GM21529 (cell line): ENCODE results near the gene TANC1.

Experiments used
- ATAC-seq: cut with Tn5 transposase; IDR thresholded peaks from one replicate; pipeline ENCODE4 v1.9.1; 2021; ENCODE audit not compliant: unreplicated experiment

The TANC1 gene

DNA sequence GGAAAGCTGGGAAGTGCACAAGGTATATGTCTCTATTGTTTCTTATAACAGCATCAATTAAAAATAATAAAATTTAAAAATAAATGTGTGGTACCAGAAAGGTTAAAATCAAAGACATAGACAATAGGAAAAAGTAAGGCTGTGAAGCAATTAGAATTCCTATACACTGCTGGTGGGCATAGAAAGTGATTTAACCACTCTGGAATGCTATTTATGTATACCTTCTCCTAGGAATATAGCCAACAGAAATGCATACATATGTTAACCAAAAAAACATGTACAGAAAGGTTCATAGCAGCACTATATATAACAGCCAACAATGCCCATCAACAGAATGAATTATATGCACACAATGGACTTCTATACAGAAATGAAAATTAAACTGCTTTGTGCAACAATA lies 275.1 kb downstream of the TANC1 start:
- ATAC-seq = no peak

DNA sequence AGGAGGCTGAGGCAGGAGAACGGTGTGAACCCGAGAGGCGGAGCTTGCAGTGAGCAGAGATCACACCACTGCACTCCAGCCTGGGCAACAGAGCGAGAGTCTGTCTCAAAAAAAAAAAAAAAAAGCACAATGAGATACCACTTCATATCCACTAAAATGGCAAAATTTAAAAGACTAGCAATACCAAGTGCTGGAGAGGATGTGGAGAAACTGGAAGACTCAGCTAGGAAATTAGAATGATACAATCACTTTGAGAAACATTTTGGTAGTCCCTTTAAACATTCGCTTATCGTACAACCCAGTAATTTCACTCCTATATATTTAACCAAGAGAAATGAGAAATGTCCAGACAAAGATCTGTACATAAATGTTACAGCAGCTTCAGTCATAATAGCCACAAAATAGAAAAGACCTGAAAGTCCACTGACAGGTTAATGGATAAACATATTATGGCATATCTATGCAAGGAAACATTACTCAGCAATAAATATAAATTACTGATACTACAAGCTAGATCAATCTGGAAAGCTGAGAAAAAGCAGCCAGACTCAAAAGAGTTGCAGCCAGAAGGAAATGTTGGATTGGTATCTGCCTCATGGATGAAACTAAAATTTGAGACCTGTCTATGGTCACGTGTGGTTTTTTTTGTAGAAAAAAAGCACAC lies 278.0 kb downstream of the TANC1 start:
- no peak for ATAC-seq

DNA sequence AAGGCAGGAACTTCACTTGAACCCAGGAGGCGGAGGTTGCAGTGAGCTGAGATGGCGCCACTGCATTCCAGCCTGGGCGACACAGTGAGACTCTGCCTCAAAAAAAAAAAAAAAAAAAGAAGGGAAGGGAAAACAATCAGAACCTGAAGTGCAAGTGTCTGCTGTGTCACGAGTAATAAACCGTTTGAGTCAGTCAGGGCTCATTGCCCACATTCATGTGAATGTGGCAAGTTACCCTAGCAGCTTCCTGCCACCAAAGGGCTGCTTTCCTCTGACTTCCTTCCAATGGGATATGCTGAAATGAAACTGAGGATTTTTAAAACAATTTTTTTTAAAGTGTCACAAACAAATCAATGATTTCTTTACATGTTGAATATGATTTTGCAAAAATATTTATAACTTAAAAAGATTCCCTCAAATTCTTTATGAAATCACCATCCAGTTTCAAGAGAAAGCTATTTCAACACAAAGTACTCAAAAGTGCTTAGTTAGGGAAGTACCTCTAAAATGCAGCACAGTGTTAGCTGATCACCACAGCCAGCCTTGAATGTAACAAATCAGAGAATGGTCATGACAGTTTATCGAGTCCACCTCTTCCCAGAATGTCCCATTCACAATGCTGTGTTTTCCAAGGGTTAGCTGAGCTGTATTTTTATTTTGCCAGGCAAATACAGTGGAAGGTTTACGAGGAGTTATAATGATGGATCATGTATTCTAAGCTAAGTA lies 281.7 kb downstream of the TANC1 start:
- no peak for ATAC-seq

DNA sequence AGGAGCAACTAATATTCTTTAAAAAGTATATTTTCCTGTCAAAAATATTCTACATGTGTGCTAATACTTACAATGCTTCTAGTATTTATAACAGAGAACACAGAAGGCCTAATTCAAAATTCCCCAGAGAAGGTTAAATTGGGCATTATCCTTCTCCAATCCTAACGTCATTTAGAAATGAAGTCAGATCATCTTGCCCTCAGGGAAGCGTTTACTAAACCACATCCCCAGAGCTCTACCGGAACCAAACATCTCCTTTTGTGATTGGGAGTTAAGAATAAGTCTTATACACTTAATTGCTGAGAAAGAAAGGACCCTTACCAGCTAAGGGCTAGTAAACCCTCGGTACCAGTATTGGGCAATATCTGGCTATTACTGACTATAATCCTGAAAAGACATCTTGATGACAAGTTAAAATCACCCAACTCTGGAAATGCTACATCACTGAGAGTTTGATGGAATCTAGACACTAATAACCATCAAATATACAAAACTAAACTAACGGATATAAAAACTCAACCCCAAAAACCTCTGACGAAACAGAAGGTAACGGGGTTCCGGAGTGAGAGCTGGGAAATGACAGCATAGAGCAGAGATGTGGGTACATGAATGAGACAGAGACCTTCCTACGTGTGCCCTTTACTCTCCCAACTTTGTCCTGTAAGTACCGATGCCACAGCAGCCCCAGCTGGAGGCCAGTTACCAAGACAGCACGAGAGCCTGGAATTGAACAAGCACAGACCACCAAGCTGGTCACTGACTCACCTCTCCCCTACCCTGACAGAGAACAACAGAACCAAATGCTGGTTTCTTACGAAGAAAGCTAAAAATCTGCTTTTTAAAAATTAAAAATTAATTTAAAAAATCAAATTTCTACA lies 283.1 kb downstream of the TANC1 start:
- ATAC-seq = no peak

DNA sequence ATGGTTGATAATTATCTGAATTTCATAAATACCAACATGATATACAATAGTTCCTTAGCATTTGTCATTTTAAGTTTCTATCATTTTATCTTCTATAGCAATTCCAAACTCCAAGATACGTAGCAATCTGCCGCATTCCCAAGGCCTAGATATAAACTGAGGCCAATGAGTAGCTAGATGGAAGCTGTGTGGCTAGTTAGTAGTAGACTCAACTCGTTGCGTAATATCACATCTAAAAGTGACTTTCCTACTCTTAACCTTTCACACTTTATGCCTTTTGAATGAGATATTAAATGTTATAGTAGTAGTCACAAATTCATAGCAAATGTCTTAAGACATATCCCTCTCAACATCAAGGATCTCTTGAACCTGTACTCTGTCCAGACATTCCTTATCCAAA lies 284.5 kb downstream of the TANC1 start:
- ATAC-seq = no peak

DNA sequence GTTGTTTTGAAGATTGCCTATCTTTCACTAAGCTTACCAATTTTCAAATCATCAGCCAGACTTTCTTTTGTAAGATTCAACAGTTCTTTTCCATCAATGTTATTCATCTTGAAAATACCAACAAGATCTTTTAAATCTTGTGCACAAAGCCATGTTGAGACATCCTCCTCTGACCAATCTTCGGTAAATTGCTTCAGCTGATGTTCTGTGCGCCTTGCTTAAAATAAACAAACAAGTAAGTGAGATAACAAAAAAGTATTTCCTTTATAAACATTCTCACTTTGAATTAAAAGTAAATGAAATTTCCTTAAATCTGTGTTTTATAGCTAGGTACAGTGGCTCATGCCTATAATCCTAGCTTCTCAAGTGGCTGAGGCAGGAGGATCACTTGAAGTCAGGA lies 287.7 kb downstream of the TANC1 start:
- ATAC-seq = no peak

DNA sequence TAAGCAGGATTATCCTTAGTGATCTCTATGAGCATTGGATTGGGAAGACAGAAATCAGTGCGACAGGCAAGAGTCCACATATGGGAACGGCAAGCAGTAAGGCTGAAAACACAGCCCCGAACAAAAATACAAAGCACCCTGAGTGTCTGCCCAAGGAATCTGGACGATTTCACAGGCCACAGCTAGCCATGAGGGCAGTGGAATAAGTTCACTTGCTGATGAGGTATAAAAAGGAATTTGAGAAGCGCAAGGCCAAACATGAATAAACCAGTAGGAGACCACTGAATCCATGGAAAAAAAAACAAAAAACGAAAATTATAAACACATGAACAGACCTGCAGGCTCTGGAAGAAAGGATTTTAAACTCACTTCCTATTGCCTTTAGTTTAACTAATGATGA lies 293.8 kb downstream of the TANC1 start:
- ATAC-seq = no peak

DNA sequence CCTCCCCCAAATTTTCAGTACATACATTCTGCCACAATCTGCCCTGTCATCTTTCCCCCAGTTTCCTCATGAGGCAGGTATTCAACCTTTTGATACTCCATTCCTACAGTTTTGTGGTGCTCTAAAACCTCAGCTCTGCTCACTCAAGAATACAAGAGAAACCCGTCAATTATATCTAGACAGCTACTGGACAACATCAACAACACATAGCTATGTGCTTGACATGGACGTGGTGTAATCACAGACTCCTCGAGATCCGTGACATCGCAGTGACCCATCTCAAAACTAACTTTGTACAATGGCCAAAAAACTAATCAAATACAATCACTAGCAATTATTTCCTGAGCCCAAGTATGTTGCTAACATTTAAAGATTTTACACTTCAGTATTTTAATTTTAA lies 294.5 kb downstream of the TANC1 start:
- no peak for ATAC-seq

DNA sequence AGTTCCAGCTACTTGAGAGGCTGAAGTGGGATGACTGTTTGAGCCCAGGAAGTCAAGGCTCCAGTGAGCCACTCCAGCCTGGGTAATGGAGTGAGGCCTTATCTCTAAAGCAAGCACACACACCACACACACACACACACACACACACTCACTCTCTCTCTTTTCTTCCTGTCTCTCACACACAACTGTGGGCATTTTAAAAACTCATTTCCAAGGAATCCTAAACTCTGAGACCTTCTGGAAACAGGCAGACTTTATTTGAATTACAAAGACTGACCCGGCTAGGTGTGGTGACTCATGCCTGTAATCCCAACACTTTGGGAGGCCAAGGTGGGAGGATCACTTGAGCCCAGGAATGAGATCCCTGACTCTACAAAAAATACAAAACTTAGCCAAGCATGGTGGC lies 296.7 kb downstream of the TANC1 start:
- ATAC-seq = no peak

DNA sequence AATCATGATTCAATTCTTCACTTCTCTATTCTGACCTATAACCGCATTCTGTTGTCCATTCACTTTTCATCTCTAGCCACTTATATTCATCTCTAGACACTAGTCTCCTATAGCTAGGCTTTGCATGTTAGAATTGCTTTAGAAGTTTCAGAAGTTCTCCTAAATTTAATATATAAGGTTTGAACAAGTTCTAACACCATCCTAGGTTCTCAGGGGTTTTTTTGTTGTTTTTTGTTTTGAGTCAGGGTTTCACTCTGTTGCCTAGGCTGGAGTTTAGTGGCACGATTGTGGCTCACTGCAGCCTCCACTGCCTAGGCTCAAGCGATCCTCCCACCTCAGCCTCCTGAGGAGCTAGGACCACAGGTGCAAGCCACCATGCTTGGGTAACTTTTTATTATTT lies 298.1 kb downstream of the TANC1 start:
- peak; percentile 52 for ATAC-seq

DNA sequence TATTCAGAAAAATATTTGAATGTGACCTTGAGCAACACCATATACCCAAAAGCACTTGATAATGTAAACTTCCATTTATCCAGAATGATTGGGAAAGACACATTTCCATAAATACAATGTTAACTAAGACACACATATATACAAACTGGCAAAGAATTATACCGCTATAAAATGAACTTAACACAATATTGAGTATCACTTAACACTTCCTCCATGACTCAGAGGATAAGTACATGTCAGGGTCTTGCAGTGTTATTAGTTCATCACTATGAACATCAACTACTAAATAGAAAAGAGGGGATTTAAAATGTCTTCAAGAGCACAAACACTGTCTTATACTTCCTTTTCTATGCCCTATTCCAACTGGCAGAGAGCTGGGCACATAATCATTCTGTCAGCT lies 299.5 kb downstream of the TANC1 start:
- ATAC-seq = no peak

DNA sequence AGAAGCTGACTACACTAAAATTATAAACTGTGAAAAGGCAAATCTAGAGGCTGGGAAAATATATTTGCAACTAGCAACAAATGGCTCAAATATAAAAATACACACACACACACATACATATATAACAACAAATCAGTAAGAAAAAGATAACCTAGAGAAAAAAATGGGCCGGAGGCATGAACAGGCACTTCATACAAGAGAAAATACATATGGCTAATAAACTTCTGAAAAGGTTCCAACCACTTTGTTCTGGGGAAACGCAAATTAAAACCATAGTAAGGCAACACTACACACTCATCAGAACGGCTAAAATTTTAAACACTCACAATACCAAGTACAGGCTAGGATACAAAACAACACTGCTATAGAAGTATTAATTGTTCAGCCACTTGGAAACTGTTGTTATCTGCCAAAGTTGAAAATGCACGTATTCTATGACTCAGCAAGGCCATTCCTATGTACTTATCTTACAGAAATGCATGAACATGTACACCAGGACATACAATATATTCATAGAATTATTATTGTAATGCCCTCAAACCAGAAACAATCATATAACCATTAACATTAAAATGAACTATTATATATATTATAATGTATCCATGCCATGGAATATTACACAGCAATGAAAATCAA lies 302.4 kb downstream of the TANC1 start:
- no peak for ATAC-seq

DNA sequence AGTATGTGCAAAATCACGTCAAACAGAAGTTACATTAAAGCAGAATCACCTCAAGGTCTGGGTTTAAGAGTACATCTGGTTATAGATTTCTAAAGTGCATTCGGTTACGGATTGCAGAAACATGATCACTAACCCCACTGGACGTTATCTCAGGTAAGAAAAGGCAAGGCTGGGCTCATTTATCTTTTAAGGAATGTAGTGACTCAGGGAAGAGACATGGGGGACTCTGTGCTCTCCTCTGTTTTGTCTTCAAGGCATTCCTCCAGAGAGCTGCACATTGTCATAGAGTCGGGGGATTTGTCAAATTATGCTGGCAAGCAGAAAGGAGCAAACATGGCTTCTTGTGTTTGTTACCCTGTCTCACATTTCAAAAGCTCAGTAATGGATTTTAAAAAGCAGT lies 303.7 kb downstream of the TANC1 start:
- no peak for ATAC-seq

DNA sequence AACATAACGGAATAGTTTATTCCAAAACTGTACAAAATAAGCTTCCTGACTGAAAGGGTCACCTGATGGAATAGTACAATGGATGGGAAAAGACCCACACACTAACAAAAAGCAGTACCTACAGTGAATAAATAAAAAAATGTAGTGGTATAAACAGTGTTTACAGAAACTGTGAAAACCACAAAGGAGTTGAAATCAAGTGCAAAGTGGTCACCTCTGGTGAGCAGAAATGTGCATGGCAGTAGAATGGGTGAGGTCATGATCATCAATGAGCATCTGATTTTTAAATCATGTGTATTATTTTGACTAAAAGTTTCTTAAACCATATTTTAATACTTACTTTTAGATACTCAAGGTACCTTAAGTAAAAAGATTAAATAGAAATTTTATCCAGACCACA lies 306.7 kb downstream of the TANC1 start:
- no peak for ATAC-seq

DNA sequence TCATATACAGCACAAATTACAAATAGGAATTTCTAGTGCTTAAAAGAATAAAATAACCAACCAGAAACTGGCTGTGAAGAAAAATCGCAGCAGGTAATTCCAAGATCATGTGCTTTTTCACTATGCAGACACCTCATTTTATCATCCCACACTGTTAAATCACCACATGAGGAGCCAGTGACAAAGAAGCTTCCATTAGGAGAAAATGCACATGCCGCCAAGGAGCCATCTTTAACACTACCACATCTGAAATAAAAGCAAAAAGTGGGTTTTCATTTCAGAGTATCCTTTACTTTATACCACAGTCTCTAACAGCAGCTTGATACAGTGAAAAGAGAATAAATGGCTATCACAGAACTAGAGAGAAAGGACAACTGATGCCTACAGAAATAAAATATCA lies 311.3 kb downstream of the TANC1 start:
- ATAC-seq = no peak

DNA sequence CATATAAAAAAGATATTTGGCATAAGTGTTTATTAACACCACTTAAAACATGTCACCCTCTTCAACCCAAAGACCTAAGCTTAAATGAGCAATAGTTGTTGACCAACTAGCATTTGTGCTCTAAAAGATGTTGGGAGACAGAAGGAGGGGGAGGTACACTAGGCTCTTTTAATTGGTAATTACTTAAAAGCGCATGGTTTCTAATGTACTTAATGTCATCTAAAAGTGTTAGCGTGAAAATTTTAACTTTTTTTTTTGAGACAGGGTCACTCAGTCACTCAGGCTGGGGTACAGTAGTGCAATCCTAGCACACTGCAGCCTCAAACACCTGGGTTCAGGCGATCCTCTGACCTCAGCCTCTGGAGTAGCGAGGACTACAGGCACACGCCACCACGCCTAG lies 312.6 kb downstream of the TANC1 start:
- ATAC-seq = no peak
